Suprapubic skin (tissue), 4 donors: ENCODE measurements around the gene ALG12.

Experiments
- EP300 ChIP-seq: sonication (generic); formaldehyde crosslinking; IDR thresholded peaks from one replicate; pipeline ENCODE4 v1.6.1; 2017; ENCODE audit warnings: antibody characterized with exemption
- POLR2A ChIP-seq, 2 donors: fragments of 450-650 bp; IDR thresholded peaks; one replicate each; pipeline ENCODE4 v1.6.1; 2017; ENCODE audit warnings: antibody characterized with exemption in 2 of 2, mild to moderate bottlenecking in 2 of 2, moderate library complexity in 2 of 2
- POLR2AphosphoS5 ChIP-seq, 3 donors: sonication (generic); formaldehyde crosslinking; IDR thresholded peaks; one replicate each; pipeline ENCODE4 v1.6.1; 2017; ENCODE audit warnings: antibody characterized with exemption in 3 of 3
- TF ChIP-seq, protein P1 (sequence below), 2 donors: fragments of 200-600 bp in 1 of 2; fragments of 450-650 bp in 1 of 2; sonication (generic) in 1 of 2; IDR thresholded peaks; one replicate each; pipeline ENCODE4 v1.5.1; 2016 to 2019; ENCODE audit warnings: antibody characterized with exemption in 2 of 2, mild to moderate bottlenecking in 1 of 2, moderate library complexity in 1 of 2

DNA sequence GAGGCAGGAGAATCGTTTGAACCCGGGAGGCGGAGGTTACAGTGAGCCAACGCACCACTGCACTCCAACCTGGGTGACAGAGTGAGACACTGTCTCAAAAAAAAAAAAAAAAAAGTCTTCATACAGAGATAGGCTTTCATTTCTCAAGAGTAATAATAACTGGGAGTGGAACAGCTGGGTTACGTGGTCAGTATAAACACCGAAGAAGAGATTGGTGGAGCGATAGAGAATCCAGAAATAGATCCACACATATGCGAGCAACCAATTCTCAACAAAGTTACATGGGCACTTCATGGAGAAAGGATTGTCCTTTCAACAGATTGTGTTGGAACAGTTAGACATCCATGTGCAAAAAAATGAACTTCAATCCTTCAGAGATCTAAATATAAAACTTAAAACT lies 40.0 kb downstream of the ALG12 start:
- TF ChIP-seq, protein P1, sequence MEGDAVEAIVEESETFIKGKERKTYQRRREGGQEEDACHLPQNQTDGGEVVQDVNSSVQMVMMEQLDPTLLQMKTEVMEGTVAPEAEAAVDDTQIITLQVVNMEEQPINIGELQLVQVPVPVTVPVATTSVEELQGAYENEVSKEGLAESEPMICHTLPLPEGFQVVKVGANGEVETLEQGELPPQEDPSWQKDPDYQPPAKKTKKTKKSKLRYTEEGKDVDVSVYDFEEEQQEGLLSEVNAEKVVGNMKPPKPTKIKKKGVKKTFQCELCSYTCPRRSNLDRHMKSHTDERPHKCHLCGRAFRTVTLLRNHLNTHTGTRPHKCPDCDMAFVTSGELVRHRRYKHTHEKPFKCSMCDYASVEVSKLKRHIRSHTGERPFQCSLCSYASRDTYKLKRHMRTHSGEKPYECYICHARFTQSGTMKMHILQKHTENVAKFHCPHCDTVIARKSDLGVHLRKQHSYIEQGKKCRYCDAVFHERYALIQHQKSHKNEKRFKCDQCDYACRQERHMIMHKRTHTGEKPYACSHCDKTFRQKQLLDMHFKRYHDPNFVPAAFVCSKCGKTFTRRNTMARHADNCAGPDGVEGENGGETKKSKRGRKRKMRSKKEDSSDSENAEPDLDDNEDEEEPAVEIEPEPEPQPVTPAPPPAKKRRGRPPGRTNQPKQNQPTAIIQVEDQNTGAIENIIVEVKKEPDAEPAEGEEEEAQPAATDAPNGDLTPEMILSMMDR (IDR thresholded peaks at IDR 0.05): no peak
- TF ChIP-seq POLR2AphosphoS5 (IDR thresholded peaks at IDR 0.05): no peak
- no peak for TF ChIP-seq EP300
- TF ChIP-seq POLR2A (IDR thresholded peaks at IDR 0.05): no peak
